HG02852 (cell line): ENCODE data around the gene KPNA3.
"Not testable (repeated sequence)": the region's sequence is repeated elsewhere in the genome, so short reads cannot be mapped to it uniquely, and the experiment has no call there.

Source experiments
- ATAC-seq: cut with Tn5 transposase; IDR thresholded peaks from one replicate; pipeline ENCODE4 v1.9.1; 2021; ENCODE audit warnings: mild to moderate bottlenecking, moderate library complexity; ENCODE audit not compliant: unreplicated experiment

The KPNA3 gene

GRCh38 chr13:49759503-49759902, 33.0 kb downstream of the KPNA3 start:
- no peak for ATAC-seq

GRCh38 chr13:49756263-49756662, 36.2 kb downstream of the KPNA3 start:
- no peak for ATAC-seq

GRCh38 chr13:49754146-49754545, 38.3 kb downstream of the KPNA3 start:
- ATAC-seq = no peak

- ATAC-seq = no peak
Observed at GRCh38 chr13:49749848-49750247, 42.6 kb downstream of the KPNA3 start.

- no peak for ATAC-seq
Observed at GRCh38 chr13:49746111-49746510, 46.4 kb downstream of the KPNA3 start.

GRCh38 chr13:49740870-49741269, 51.6 kb downstream of the KPNA3 start:
- no peak for ATAC-seq

GRCh38 chr13:49739498-49740187, 52.8 kb downstream of the KPNA3 start:
- ATAC-seq = no peak

GRCh38 chr13:49733181-49733951, 59.1 kb downstream of the KPNA3 start:
- no peak for ATAC-seq

GRCh38 chr13:49731766-49732165, 60.7 kb downstream of the KPNA3 start:
- ATAC-seq = no peak

GRCh38 chr13:49716615-49717014, 75.9 kb downstream of the KPNA3 start:
- no peak for ATAC-seq

GRCh38 chr13:49714757-49715156, 77.7 kb downstream of the KPNA3 start:
- ATAC-seq = no peak

- no peak for ATAC-seq
Observed at GRCh38 chr13:49711218-49711863, 81.1 kb downstream of the KPNA3 start.

- ATAC-seq = not testable (repeated sequence)
Observed at GRCh38 chr13:49704264-49704663, 88.2 kb downstream of the KPNA3 start.

- no peak for ATAC-seq
Observed at GRCh38 chr13:49701491-49701890, 91.0 kb downstream of the KPNA3 start.

GRCh38 chr13:49697468-49697867, 95.0 kb downstream of the KPNA3 start:
- no peak for ATAC-seq

- no peak for ATAC-seq
Observed at GRCh38 chr13:49694446-49694845, 98.0 kb downstream of the KPNA3 start.

- no peak for ATAC-seq
Observed at GRCh38 chr13:49693877-49694276, 98.6 kb downstream of the KPNA3 start.

GRCh38 chr13:49693191-49693733, 99.2 kb downstream of the KPNA3 start:
- ATAC-seq = no peak

GRCh38 chr13:49690995-49691784, 101.3 kb downstream of the KPNA3 start, which contains the start of gene EBPL:
Gene EBPL, minus strand, starts transcription at chr13:49691486. Its CDS starts 62 bp downstream, at chr13:49691424.
- peak; percentile 98 for ATAC-seq

- peak; percentile 16 for ATAC-seq
Observed at GRCh38 chr13:49690133-49690994, 102.1 kb downstream of the KPNA3 start.
